T-helper 2 cell treated with Interferon-gamma antibody and Interleukin-4, amounts not matched to agents 100 ng/mL and 5 ng/mL, for 36 hours (primary cell): ENCODE data around the gene DDX46. TPM values are rescaled to one million over a fixed set of nuclear protein-coding genes. Genes with fewer than 3 reads are reported as not detected.
"Not testable (repeated sequence)": the region's sequence is repeated elsewhere in the genome, so short reads cannot be mapped to it uniquely, and the experiment has no call there.

Experiments
- intact Hi-C: fragments of 100-400 bp; cut with micrococcal nuclease; formaldehyde crosslinking; loops from one replicate; pipeline ENCODE4 v1.15.1; 2023
- total RNA-seq: library from RNA; stranded (reverse); gene quantifications from 2 replicates; pipeline ENCODE4 v1.2.3, GENCODE V29; 2022

Gene DDX46, protein sequence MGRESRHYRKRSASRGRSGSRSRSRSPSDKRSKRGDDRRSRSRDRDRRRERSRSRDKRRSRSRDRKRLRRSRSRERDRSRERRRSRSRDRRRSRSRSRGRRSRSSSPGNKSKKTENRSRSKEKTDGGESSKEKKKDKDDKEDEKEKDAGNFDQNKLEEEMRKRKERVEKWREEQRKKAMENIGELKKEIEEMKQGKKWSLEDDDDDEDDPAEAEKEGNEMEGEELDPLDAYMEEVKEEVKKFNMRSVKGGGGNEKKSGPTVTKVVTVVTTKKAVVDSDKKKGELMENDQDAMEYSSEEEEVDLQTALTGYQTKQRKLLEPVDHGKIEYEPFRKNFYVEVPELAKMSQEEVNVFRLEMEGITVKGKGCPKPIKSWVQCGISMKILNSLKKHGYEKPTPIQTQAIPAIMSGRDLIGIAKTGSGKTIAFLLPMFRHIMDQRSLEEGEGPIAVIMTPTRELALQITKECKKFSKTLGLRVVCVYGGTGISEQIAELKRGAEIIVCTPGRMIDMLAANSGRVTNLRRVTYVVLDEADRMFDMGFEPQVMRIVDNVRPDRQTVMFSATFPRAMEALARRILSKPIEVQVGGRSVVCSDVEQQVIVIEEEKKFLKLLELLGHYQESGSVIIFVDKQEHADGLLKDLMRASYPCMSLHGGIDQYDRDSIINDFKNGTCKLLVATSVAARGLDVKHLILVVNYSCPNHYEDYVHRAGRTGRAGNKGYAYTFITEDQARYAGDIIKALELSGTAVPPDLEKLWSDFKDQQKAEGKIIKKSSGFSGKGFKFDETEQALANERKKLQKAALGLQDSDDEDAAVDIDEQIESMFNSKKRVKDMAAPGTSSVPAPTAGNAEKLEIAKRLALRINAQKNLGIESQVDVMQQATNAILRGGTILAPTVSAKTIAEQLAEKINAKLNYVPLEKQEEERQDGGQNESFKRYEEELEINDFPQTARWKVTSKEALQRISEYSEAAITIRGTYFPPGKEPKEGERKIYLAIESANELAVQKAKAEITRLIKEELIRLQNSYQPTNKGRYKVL
- 75.2 and 76.2 TPM in 2 replicates for total RNA-seq

DNA sequence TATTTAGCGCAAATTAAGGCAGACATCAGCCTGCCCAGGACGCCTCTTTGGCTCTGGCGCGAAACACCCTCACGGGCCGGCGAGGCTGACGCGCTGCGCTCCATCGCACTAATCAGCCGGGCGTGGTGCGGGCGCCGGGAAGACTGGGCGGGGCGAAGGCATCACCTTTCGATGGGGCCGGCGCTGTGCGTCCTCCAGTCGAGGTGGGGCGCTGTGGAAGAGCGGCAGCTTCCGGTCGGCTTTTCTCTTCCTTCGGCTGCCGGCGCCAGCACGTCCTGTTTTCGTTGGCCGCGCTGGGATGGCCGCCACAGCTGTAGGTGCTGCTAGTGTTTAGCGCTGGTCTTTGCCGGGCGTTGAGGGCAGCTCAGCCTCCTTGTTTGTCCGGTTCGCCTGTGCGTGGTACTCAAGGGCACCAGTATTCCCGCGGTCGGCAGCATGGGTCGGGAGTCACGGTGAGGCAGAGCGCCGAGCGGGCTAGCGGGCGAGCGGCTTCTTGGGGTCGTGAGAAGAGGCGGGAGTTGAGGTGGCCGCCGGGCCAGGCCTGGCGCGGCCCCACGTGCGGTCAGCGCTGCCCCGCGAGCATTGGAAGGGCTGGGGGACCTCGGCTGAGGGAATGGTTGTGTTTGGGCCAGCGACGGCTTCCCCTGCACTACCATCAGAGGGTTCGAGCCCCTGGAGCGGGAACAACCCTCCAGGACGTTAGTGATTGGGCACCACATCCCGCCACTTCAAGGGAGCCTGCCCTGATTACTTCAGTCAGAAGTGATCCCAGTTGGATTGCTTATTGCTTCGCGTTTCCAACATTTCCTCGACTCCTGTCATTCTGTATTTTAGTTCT, at the start of gene DDX46:
TSS of gene DDX46 (plus strand) at position 276 of the 838 bp plus-strand sequence. CDS start at position 436, 160 bp downstream.
- intact Hi-C loops: loop anchor here (1.0 to 5.0 kb wide), 7 partner anchors 20 to 532 kb away; partner anchors contain the start of genes C5orf24, CAMLG, CDKN2AIPNL and PCBD2

DNA sequence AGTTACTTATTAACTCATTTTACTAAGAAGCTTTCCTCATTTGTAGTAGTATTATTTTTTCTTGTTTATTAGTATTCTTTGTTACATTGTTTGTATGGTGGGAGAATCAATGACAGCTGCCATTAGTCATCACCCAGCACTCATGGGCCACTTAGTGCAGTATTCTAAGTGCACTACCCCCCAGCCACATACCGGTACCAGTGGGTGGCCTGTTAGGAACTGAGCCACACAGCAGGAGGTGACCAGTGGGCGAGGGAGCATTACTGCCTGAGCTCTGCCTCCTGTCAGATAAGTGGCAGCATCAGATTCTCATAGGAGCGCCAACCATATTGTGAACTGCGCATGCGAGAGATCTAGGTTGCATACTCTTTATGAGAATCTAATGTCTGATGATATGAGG, 44.5 kb upstream of the DDX46 start:
- intact Hi-C loops: no loop called here

GRCh38 chr5:134714541-134714940, 44.0 kb upstream of the DDX46 start:
- intact Hi-C loops: no loop called here

- intact Hi-C loops: not testable (repeated sequence)
These were observed 43.1 kb upstream of the DDX46 start for GRCh38 chr5:134715466-134715865.

DNA sequence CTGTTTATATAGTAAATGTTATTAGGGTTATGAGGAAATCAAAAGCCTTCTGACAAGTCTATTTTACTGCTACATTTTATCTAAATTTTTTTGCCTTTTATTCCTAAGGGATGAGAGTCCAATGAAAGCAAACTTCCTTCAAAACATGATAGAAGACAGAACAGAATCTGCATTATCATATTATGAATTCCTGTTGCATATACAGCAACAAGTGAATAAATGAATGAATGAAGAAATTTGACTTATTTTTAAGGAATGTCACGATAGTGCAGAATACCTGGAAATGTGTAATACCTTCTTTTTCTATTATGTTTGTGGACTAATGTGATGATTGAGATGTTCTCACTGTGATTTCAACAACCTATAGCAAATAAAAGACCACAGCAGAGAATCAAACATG, 33.7 kb upstream of the DDX46 start:
- intact Hi-C loops: no loop called here

DNA sequence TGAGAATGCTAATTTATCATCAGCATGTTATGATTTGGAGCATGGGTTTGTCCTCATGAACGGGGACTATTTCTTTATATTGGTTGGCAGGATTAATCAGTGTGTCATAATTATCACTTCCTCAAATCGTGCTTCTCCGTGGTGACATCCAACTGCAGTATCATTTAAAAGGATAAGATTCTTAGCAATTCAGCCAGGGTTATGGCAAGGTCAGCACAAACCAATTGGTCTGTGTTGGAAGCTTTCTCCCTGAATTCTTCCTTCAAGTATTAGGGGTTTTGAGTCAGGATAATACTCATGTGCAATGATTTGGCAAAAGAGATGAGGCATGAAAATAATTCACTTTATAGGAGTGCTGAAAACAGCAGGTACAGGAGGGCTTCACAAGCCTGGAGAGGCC, 25.8 kb upstream of the DDX46 start:
- intact Hi-C loops: loop anchor here (10.0 kb wide), 1 partner anchor 318 kb away; the partner anchor contains the start of gene CDKN2AIPNL

DNA sequence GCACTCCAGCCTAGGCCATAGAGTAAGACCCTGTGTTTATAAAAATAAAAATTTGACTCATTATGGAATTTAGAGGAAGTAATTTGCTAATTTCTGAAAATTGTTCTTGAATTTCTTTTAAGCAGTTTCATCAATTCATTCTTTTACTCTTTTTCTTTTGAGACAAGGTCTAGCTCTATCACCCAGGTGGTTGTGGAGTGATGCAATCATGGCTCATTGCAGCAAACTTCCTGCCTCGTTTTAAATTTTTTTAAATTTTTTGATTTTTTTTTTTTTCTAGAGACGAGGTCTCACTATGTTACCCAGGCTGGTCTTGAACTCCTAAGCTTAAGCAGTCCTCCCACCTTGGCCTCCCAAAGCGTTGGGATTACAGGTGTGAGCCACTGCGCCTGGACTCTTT, 23.3 kb upstream of the DDX46 start:
- intact Hi-C loops: loop anchor here (5.0 to 10.0 kb wide), 2 partner anchors 320 to 733 kb away; partner anchors contain the start of genes CDKN2AIPNL and VDAC1

GRCh38 chr5:134736173-134736812, 22.3 kb upstream of the DDX46 start:
- intact Hi-C loops: loop anchor here (5.0 to 10.0 kb wide), 2 partner anchors 321 to 734 kb away; partner anchors contain the start of genes CDKN2AIPNL and VDAC1

- intact Hi-C loops: loop anchor here (1.0 to 10.0 kb wide), 13 partner anchors 20 to 1776 kb away; partner anchors contain the start of genes AFF4, C5orf24, CDKN2AIPNL and DDX46
These were observed 20.2 kb upstream of the DDX46 start, which contains the start of gene CAMLG for GRCh38 chr5:134738133-134738962. TSS of gene CAMLG (plus strand) at chr5:134738548. CDS start at chr5:134738621, 73 bp downstream.

- intact Hi-C loops: loop anchor here (1.0 to 10.0 kb wide), 14 partner anchors 19 to 1776 kb away; partner anchors contain the start of genes AFF4, C5orf24, CDKN2AIPNL and DDX46
These were observed 19.5 kb upstream of the DDX46 start for GRCh38 chr5:134738963-134739661.

DNA sequence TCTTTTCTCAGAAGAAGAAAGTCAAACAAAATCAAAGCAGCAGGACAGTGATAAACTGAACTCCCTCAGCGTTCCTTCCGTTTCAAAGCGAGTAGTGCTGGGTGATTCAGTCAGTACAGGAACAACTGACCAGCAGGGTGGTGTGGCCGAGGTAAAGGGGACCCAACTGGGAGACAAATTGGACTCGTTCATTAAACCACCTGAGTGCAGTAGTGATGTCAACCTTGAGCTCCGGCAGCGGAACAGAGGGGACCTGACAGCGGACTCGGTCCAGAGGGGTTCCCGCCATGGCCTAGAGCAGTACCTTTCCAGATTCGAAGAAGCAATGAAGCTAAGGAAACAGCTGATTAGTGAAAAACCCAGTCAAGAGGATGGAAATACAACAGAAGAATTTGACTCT, 17.5 kb upstream of the DDX46 start:
- intact Hi-C loops: no loop called here

GRCh38 chr5:134742134-134742533, 16.4 kb upstream of the DDX46 start:
- intact Hi-C loops: no loop called here

- intact Hi-C loops: no loop called here
These were observed 9.2 kb upstream of the DDX46 start for GRCh38 chr5:134749415-134749814.

- intact Hi-C loops: loop anchor here (1.0 to 5.0 kb wide), 7 partner anchors 20 to 532 kb away; partner anchors contain the start of genes C5orf24, CAMLG, CDKN2AIPNL and PCBD2
These were observed 439 bp upstream of the DDX46 start for GRCh38 chr5:134758176-134758503.

DNA sequence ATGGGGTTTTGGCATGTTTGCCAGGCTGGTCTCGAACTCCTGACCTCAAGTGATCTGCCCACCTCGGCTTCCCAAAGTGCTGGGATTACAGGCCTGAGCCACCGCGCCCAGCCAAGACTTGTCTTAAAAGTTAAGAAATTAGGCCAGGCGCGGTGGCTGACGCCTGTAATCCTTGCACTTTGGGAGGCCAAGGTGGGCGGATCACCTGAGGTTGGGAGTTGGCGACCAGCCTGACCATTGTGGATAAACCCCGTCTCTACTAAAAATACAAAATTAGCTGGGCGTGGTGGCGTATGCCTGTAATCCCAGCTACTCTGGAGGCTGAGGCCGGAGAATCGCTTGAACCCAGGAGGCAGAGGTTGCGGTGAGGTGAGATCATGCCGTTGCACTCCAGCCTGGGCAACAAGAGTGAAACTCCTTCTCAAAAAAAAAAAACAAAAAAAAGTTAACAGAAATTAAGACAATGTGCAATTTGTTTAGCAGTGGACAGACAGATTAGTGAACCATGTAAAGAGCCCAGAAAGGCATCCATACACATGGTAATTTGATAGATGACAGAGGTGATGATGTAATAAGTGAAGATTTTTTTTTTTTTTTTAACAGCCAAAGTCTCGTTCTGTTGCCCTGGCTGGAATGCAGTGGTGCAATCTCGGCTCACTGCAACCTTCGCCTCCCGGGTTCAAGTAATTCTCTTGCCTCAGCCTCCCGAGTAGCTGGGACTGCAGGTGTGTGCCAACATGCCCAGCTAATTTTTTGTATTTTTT, 9.1 kb downstream of the DDX46 start:
- intact Hi-C loops: not testable (repeated sequence)

- intact Hi-C loops: no loop called here
These were observed 10.6 kb downstream of the DDX46 start for GRCh38 chr5:134769206-134769605.

GRCh38 chr5:134772461-134773125, 14.0 kb downstream of the DDX46 start:
- intact Hi-C loops: no loop called here
